Kasumi-1 (cell line): ENCODE data around the gene ITCH.
"Not testable (repeated sequence)": the region's sequence is repeated elsewhere in the genome, so short reads cannot be mapped to it uniquely, and the experiment has no call there.

Experiments used
- DNase-seq, 2 experiments: peaks; one replicate each; lab custom pipeline; 2025; lab: John Stamatoyannopoulos, UW

The ITCH gene

GRCh38 chr20:34414525-34414924, 51.5 kb downstream of the ITCH start:
- DNase-seq = not testable (repeated sequence)

DNA sequence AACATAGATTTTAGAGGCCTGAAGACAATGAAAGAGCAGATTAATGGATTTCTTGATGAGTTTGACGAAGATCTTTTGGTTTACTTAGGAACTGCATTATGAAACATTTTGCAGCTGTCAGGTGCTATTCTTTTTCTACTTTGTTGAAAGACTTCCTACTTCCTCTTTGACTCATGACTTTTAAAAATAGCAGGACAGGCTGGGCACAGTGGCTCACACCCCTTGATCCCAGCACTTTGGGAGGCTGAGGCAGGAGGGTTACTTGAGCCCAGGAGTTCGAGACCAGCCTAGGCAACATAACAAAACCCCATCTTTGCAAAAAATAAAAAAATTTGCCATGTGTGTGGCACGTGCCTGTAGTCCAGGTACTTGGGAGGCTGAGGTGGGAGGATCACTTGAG, 52.0 kb downstream of the ITCH start:
- DNase-seq = peak; percentile 13 to 40

DNA sequence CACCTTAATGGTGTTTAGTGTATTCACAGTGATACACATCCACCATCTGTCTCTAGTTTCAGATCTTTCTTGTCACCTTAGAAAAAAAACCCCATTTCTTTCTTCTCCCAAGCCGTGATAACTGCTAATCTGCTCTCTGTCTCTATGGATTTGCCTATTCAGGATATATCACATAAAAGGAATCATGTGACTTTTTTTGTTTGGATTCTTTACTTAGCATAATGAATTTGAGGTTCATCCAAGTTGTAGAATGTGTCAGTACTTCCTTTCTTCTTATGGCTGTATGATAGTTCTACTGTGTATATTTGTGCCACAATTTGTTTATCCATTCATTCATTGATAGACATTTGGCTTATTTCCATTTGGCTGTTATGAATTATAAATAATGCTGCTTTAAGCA, 57.1 kb downstream of the ITCH start:
- no peak for DNase-seq

DNA sequence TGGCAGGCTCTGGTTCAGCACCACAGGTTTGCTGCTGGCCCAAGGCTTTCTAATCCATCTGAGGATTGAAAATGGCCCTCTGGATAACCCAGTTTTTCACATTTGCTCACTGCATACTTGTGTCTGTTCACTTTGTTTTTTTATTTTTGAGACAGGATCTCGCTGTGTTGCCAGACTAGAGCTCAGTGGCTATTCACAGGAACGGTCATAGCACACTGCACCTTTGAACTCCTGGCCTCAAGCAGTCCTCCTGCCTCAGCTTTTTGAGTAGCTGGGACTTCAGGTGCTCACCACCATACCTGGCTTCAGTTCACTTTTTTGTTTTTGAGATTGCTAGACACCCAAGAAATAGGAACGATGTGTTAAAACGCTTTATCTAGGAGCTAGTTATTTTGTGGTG, 57.9 kb downstream of the ITCH start:
- DNase-seq = no peak

DNA sequence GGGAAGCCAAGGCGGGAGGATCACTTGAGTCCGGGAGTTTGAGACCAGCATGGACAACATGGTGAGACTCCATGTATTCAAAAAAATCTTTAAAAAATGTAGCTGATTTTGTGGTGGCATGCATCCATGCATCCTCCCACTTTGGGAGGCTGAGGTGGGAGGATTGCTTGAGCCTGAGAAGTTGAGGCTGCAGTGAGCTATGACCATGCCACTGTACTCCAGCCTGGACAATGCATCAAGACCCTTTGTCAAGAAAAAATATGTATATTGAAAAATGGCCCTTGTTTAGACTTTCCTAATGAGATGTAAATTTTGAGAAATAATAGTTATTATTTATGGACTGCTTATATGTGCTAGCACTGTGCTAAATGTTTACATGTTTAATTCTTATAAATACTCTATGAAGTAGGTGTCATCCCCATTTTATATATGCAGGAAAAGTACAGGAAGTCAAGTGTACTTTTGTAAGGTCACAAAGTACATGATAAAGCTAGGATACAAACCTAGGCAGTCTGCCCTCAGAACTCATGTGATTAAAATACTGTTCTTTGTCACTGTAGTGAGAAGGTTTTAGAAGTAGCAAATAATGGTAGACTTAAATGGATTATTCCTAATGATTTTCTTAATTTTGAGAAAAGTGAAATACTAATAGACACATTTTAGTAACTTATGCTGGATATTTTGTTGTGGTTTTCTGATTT, 58.8 kb downstream of the ITCH start:
- DNase-seq = no peak

DNA sequence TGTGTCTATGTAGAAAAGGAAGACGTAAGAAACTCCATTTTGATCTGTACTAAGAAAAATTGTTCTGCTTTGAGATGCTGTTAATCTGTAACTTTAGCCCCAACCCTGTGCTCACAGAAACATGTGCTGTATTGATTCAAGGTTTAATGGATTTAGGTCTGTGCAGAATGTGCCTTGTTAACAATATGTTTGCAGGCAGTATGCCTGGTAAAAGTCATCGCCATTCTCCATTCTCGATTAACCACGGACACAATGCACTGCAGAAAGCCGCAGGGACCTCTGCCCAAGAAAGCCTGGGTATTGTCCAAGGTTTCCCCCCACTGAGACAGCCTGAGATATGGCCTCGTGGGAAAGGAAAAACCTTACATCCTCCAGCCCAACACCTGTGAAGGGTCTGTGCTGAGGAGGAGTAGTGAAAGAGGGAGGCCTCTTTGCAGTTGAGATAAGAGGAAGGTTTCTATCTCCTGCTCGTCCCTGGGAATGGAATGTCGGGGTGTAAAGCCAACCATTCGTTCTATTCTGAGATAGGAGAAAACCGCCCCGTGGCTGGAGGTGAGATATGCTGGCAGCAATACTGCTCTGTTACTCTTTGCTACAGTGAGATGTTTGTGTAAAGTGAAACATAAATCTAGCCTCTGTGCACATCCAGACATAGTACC, 62.1 kb downstream of the ITCH start:
- not testable (repeated sequence) for DNase-seq

DNA sequence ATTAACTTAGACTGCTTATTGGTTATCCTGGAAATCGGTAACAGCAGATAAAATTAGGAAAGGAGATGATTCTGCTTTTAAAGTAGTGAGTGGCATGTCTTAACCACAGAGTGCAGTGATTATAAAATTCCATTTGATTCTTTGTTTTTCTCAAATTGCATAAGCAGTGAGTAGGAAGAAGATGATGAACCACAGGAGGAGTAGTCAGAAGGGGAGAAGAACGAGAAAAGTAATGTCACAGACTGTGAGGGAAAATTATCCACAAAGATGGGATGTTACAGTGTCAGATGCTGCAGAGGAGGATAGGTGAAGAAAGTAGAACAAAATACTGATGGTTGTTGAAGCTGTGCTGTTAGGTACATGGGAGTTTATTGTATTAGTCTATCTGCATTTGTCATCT, 63.0 kb downstream of the ITCH start:
- DNase-seq = no peak

DNA sequence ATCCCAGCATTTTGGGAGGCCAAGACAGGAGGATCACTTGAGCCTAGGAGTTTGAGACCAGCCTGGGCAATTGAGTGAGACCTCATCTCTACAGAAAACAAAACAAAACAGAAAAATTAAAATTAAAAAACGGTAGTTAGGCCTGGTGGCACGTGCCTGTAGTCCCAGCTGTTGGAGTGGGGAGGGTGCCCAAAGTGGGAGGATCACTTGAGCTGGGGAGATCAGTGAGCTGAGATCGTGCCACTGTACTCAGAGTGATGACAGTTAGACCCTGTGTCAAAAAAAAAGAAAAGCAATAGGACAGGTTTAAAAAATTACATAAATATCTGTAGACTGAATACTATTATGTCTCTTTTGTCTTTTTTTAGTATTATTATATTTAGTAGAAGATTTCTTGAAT, 64.3 kb downstream of the ITCH start:
- DNase-seq = no peak

- DNase-seq = no peak
Observed at GRCh38 chr20:34427784-34428183, 64.7 kb downstream of the ITCH start.

DNA sequence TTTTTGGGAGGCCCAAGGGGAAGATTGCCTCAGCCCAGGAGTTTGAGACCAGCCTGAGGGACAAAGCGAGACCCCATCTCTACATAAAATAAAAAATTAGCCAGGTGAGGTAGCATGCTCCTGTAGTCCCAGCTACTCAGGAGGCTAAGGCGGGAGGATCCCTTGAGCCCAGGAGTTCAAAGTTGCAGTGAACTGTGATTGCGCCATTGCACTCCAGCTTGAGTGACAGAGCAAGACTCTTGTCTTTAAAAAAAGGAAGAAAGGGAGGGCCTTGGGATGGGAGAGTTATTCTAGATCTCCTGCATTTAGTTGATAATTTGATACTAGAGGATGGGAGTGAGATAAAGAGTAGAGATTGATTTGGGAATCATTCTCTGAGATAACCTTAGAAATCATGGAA, 68.1 kb downstream of the ITCH start:
- DNase-seq = no peak

- DNase-seq = not testable (repeated sequence)
Observed at GRCh38 chr20:34432663-34433062, 69.6 kb downstream of the ITCH start.

- DNase-seq = no peak
Observed at GRCh38 chr20:34433391-34433790, 70.3 kb downstream of the ITCH start.

- DNase-seq = no peak
Observed at GRCh38 chr20:34435589-34435988, 72.5 kb downstream of the ITCH start.

GRCh38 chr20:34437330-34437986, 74.4 kb downstream of the ITCH start:
- peak; percentile 34 to 53 for DNase-seq

GRCh38 chr20:34439168-34439567, 76.1 kb downstream of the ITCH start:
- DNase-seq = no peak

GRCh38 chr20:34441423-34441822, 78.3 kb downstream of the ITCH start:
- DNase-seq = not testable (repeated sequence)

DNA sequence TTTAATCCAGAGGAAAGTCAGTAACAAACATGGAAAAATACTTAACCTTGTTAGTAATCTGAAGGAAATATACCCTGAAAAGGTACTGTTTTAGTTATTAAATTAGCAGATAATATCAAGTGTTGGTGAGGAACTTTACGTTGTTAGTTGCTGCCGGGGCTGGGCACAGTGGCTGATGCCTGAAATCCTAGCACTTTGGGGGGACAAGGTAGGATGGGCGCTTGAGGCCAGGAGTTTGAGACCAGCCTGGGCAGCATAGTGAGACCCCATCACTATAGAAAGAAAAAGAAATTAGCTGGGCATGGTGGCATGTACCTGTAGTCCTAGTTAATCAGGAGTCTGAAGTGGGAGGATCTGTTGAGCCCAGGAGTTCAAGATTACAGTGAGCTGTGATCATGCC, 80.5 kb downstream of the ITCH start:
- DNase-seq = no peak

GRCh38 chr20:34445177-34446065, 82.3 kb downstream of the ITCH start:
- peak; percentile 19 to 29 for DNase-seq

- DNase-seq = no peak
Observed at GRCh38 chr20:34448517-34448916, 85.4 kb downstream of the ITCH start.

- DNase-seq = no peak
Observed at GRCh38 chr20:34449674-34450592, 86.9 kb downstream of the ITCH start.
